Measurements from ENCODE around the gene CPM.

The CPM gene

GRCh38 chr12:68924546-68924945, 8.4 kb downstream of the CPM start:
- H3K9me2 ChIP-seq (replicated peaks; ENCODE audit: insufficient read depth, low read length), result no peaks in the 10 kb centered on the region
- TF ChIP-seq EZH2phosphoT487 (conservative IDR thresholded peaks at IDR 0.05; ENCODE audit: low read length) (no peak), CTCF (IDR thresholded peaks at IDR 0.05; ENCODE audit: insufficient read depth, low read length, poor library complexity, severe bottlenecking) (no peak)
- H3K27ac ChIP-seq (ENCODE audit: low read depth, low read length), result no peak overlapping the region
- no peaks in the 10 kb centered on the region for H4K20me1 ChIP-seq (ENCODE audit: low read depth, low read length)
- no peaks in the 10 kb centered on the region for H3K36me3 ChIP-seq (ENCODE audit: low read length)
- H3F3A ChIP-seq (ENCODE audit: insufficient read depth), result no peaks in the 10 kb centered on the region
- no peak overlapping the region for H3K4me2 ChIP-seq (ENCODE audit: low read depth, low read length, poor library complexity, severe bottlenecking)
- H3K27me3 ChIP-seq (ENCODE audit: low read length), result no peaks in the 10 kb centered on the region
- H3K9me3 ChIP-seq (ENCODE audit: insufficient read depth, low read length), result no peaks in the 10 kb centered on the region
- H2AFZ ChIP-seq (ENCODE audit: low read depth, low read length, severe bottlenecking), result no peak overlapping the region
- H3K9ac ChIP-seq (ENCODE audit: low read length), result no peak overlapping the region
- H3K79me2 ChIP-seq (ENCODE audit: insufficient read depth, low read length), result 0 out of 2 replicates have a peak, but pooled peaks cover 3% of the 10 kb centered on the region
- H3K4me3 ChIP-seq (ENCODE audit: insufficient read depth, low read length, poor library complexity, severe bottlenecking), result no peak overlapping the region

GRCh38 chr12:68919581-68920239, 13.3 kb downstream of the CPM start:
- Histone ChIP-seq H3K4me2 (ENCODE audit: low read depth, low read length, poor library complexity, severe bottlenecking) (no peak overlapping the region), H2AFZ (ENCODE audit: low read depth, low read length, severe bottlenecking) (no peak overlapping the region), H3F3A (ENCODE audit: insufficient read depth) (no peaks in the 10 kb centered on the region), H3K9ac (ENCODE audit: low read length) (no peak overlapping the region), H3K36me3 (ENCODE audit: low read length) (no peaks in the 10 kb centered on the region), H4K20me1 (ENCODE audit: low read depth, low read length) (no peaks in the 10 kb centered on the region), H3K79me2 (ENCODE audit: insufficient read depth, low read length) (no peaks in the 10 kb centered on the region), H3K27me3 (ENCODE audit: low read length) (no peaks in the 10 kb centered on the region), H3K27ac (ENCODE audit: low read depth, low read length) (no peak overlapping the region), H3K9me3 (ENCODE audit: insufficient read depth, low read length) (no peaks in the 10 kb centered on the region), H3K9me2 (replicated peaks; ENCODE audit: insufficient read depth, low read length) (no peaks in the 10 kb centered on the region), H3K4me3 (ENCODE audit: insufficient read depth, low read length, poor library complexity, severe bottlenecking) (no peak overlapping the region)
- TF ChIP-seq EZH2phosphoT487 (conservative IDR thresholded peaks at IDR 0.05; ENCODE audit: low read length) (no peak), CTCF (IDR thresholded peaks at IDR 0.05; ENCODE audit: insufficient read depth, low read length, poor library complexity, severe bottlenecking) (no peak)

GRCh38 chr12:68918960-68919359, 14.0 kb downstream of the CPM start:
- Histone ChIP-seq H2AFZ (ENCODE audit: low read depth, low read length, severe bottlenecking) (no peak overlapping the region), H3K27ac (ENCODE audit: low read depth, low read length) (no peak overlapping the region), H4K20me1 (ENCODE audit: low read depth, low read length) (no peaks in the 10 kb centered on the region)

More at GRCh38 chr12:68918960-68919359, 14.0 kb downstream of the CPM start:
- Histone ChIP-seq H3K79me2 (ENCODE audit: insufficient read depth, low read length) (no peaks in the 10 kb centered on the region), H3K9me3 (ENCODE audit: insufficient read depth, low read length) (no peaks in the 10 kb centered on the region), H3K36me3 (ENCODE audit: low read length) (no peaks in the 10 kb centered on the region), H3K4me2 (ENCODE audit: low read depth, low read length, poor library complexity, severe bottlenecking) (no peak overlapping the region), H3K9ac (ENCODE audit: low read length) (no peak overlapping the region), H3K9me2 (replicated peaks; ENCODE audit: insufficient read depth, low read length) (no peaks in the 10 kb centered on the region), H3K27me3 (ENCODE audit: low read length) (no peaks in the 10 kb centered on the region), H3F3A (ENCODE audit: insufficient read depth) (no peaks in the 10 kb centered on the region), H3K4me3 (ENCODE audit: insufficient read depth, low read length, poor library complexity, severe bottlenecking) (no peak overlapping the region)
- TF ChIP-seq CTCF (IDR thresholded peaks at IDR 0.05; ENCODE audit: insufficient read depth, low read length, poor library complexity, severe bottlenecking) (no peak), EZH2phosphoT487 (conservative IDR thresholded peaks at IDR 0.05; ENCODE audit: low read length) (no peak)

All from SU-DHL-6 (cell line).